ENCODE measurements around the gene TARS3. TPM values are rescaled to one million over a fixed set of nuclear protein-coding genes. Genes with fewer than 3 reads are reported as not detected.
"Not testable (repeated sequence)": the region's sequence is repeated elsewhere in the genome, so short reads cannot be mapped to it uniquely, and the experiment has no call there.

TARS3 gene
- total and polyA plus RNA-seq, 8 donors = 9.3 to 30.2 (median 26.1) TPM

DNA sequence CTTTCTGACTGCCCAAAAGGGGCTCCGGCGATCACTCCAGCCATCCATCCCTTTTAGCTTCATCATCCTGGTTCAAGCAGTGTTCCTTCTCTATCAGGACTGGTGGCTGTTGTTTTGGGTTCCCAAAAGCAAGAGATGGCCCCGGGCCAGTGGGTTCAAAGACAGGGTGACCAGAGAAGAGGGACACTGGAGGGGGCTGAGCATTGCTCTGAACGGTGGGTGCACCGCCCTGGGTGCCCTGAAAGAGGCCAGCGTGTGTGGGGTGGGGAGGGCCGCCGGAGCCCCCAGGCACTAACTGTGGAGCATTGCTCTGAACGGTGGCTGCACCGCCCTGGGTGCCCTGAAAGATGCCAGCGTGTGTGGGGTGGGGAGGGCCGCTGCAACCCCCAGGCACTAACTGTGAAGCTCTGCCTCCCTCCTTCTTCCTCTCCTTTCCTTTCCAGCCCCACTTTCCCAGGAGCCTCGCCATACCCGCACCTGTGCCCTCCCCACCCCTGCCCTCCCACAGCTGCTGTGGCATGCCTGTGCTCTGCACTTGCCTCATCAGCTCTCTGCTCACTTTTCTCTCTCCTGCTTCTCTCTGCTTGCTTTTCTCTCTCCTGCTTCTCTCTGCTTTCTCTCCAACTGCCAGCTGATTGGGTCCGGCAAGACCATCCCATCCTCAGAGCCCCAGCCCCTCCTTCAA lies 41.6 kb upstream of the TARS3 start:
- TF ChIP-seq, protein P1, sequence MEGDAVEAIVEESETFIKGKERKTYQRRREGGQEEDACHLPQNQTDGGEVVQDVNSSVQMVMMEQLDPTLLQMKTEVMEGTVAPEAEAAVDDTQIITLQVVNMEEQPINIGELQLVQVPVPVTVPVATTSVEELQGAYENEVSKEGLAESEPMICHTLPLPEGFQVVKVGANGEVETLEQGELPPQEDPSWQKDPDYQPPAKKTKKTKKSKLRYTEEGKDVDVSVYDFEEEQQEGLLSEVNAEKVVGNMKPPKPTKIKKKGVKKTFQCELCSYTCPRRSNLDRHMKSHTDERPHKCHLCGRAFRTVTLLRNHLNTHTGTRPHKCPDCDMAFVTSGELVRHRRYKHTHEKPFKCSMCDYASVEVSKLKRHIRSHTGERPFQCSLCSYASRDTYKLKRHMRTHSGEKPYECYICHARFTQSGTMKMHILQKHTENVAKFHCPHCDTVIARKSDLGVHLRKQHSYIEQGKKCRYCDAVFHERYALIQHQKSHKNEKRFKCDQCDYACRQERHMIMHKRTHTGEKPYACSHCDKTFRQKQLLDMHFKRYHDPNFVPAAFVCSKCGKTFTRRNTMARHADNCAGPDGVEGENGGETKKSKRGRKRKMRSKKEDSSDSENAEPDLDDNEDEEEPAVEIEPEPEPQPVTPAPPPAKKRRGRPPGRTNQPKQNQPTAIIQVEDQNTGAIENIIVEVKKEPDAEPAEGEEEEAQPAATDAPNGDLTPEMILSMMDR (IDR thresholded peaks at IDR 0.05) = no peak
- Histone ChIP-seq H3K36me3 (no peaks in the 10 kb centered on the region), H3K27ac (no peak overlapping the region), H3K4me3 (no peak overlapping the region), H3K27me3 (no peaks in the 10 kb centered on the region), H3K4me1 (no peaks in the 10 kb centered on the region), H3K9me3 (no peaks in the 10 kb centered on the region)
- ATAC-seq (no peak), DNase-seq (peak in 1 of 4 donors; percentile 53)
- intact Hi-C loops (cut with DNase I) = no loop called here

GRCh38 chr15:101765340-101765671 lies 41.0 kb upstream of the TARS3 start:
- H3K4me3 ChIP-seq; DNase-seq; H3K27me3 ChIP-seq; H3K4me1 ChIP-seq; H3K36me3 ChIP-seq; H3K9me3 ChIP-seq; ATAC-seq; H3K27ac ChIP-seq; intact Hi-C loops (cut with DNase I): not testable (repeated sequence)

DNA sequence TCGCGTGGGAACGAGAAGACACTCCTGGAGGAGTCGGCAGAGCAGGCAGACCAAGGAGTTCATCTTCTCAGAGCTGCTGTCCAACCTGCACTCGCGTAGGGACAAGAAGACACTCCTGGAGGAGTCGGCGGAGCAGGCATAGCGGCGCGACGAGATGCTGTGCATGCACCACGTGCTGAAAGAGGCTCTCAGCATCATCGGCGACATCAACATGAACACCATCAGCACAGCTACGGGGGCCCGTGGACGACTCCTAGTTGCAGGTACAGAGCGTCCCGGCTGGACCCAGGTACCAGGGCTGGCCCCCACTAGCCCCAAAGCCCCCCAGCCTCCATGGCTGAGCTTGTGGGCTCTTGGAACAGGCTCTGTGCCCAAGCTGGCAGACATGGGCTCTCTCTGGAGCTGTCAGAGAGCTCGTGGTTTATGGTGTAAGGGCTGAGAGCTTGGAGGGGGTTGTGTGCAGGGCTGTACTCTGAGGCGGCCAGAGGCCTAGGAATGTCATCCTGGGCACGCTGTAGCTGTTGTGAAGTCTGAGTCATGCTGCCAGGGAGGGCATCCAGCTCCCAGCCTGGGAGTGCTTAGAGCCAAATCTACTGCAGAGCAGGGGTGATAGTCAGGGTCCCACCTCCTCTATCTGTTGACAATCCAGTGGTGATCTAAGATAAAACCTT lies 40.5 kb upstream of the TARS3 start:
- not testable (repeated sequence) for ATAC-seq

DNA sequence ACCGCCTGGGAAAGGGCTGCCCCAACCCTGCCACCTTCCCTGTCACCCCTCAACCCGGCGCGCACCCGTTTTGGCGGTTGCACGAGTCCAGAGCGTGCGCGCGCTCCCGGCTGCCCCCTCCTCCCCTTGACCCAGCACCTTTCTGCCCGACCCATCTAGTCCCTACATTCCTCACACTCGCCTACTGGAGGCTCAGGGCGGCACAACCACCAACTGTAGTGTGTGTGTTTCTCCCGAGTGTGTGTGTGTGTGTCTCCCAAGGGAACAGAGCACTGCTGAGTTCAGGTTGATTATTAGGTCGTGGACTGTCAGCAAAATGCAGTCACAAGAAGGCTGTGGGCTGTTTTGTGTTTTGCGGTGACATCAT lies 22.4 kb upstream of the TARS3 start:
- H3K27me3 ChIP-seq; DNase-seq; intact Hi-C loops (cut with DNase I); H3K4me1 ChIP-seq; H3K9me3 ChIP-seq; H3K27ac ChIP-seq; H3K36me3 ChIP-seq: not testable (repeated sequence)
- peak; percentile 23 for ATAC-seq
- H3K4me3 ChIP-seq = peak overlapping the region in 1 of 2 donors; percentile 44

More for the DNA sequence above, 40.5 kb upstream of the TARS3 start:
- H3K36me3 ChIP-seq; intact Hi-C loops (cut with DNase I); H3K9me3 ChIP-seq; H3K27me3 ChIP-seq; H3K4me1 ChIP-seq; H3K4me3 ChIP-seq; H3K27ac ChIP-seq: not testable (repeated sequence)
- peak in 1 of 4 donors; percentile 61 for DNase-seq

DNA sequence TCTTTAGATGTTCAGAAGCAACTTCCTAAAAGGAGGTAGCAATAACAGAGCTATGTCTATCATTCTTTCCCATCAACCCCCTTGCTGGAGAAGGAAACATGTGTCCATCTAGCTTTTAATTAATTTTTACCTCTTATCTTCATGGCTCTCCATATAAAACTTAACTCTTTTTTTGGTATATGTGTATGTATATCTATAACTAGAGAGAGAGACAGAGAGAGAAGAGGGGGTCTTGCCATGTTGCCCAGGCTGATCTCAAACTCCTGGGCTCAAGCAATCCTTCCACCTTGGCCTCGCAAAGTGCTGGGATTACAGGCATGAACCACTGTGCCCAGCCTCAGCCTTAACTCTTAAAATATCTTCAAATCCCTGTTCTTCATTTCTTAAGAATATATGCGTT lies 10.6 kb upstream of the TARS3 start:
- DNase-seq; H3K27me3 ChIP-seq; H3K4me1 ChIP-seq; H3K27ac ChIP-seq; H3K36me3 ChIP-seq; ATAC-seq; H3K9me3 ChIP-seq; H3K4me3 ChIP-seq; intact Hi-C loops (cut with DNase I): not testable (repeated sequence)

DNA sequence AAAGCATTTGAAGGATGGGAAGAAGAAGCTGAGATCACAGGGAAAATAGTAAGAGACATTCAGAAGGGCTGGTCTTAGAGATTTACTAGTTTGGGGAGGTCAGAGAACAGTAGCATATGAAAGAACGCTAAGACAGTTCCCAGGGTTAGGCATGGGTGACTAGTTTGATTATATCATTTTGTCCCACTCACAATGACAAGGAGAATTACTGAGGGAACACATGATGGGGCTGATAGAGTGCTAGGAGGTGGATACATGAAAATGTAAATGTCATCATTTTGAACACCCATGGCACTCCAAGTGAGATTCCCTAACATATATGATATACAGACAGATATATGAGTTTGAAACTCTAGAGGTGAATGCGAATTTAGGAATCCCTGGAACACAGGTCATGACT lies 9.3 kb upstream of the TARS3 start:
- Histone ChIP-seq H3K9me3 (no peaks in the 10 kb centered on the region), H3K36me3 (no peaks in the 10 kb centered on the region), H3K27me3 (no peaks in the 10 kb centered on the region), H3K27ac (no peak overlapping the region), H3K4me3 (no peak overlapping the region), H3K4me1 (no peaks in the 10 kb centered on the region)
- ATAC-seq (no peak), DNase-seq (no peak)
- TF ChIP-seq, protein P1 (IDR thresholded peaks at IDR 0.05) = no peak
- intact Hi-C loops (cut with DNase I) = no loop called here

GRCh38 chr15:101732772-101733171 lies 8.5 kb upstream of the TARS3 start:
- no peaks in the 10 kb centered on the region for H3K36me3 ChIP-seq
- intact Hi-C loops (cut with DNase I) = no loop called here
- ATAC-seq (no peak), DNase-seq (no peak)
- no peak overlapping the region for H3K4me3 ChIP-seq
- no peak overlapping the region for H3K27ac ChIP-seq
- no peaks in the 10 kb centered on the region for H3K4me1 ChIP-seq
- no peaks in the 10 kb centered on the region for H3K27me3 ChIP-seq
- TF ChIP-seq, protein P1 (IDR thresholded peaks at IDR 0.05) = no peak
- H3K9me3 ChIP-seq = no peaks in the 10 kb centered on the region

Measured in left lung (tissue), 10 donors.